ENCODE results near the gene ASB15. TPM values are rescaled to one million over a fixed set of nuclear protein-coding genes. Genes with fewer than 3 reads are reported as not detected.

The ASB15 gene
- total and polyA plus RNA-seq, 8 donors: not detected

DNA sequence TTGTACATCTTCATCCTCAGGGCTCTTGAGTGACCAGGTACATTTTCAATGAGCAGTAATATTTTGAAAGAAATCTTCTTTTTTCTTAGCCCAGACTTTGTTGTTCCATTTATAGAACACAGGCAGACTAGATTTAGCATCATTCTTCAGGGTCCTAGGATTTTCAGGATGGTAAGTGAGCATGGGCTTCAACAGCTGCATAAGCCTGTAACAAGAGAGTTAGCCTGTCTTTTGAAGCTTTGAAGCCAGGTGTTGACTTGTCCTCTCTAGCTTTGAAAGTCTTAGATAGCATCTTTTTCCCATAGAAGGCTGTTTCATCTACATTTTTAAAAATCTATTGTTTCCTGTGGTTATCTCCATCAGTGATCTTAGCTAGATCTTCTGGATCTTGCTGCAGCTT, 39.5 kb upstream of the ASB15 start:
- H3K27ac ChIP-seq: no peak overlapping the region
- TF ChIP-seq EP300 (IDR thresholded peaks at IDR 0.05): no peak
- TF ChIP-seq POLR2A (IDR thresholded peaks at IDR 0.05): no peak
- TF ChIP-seq, protein P1, sequence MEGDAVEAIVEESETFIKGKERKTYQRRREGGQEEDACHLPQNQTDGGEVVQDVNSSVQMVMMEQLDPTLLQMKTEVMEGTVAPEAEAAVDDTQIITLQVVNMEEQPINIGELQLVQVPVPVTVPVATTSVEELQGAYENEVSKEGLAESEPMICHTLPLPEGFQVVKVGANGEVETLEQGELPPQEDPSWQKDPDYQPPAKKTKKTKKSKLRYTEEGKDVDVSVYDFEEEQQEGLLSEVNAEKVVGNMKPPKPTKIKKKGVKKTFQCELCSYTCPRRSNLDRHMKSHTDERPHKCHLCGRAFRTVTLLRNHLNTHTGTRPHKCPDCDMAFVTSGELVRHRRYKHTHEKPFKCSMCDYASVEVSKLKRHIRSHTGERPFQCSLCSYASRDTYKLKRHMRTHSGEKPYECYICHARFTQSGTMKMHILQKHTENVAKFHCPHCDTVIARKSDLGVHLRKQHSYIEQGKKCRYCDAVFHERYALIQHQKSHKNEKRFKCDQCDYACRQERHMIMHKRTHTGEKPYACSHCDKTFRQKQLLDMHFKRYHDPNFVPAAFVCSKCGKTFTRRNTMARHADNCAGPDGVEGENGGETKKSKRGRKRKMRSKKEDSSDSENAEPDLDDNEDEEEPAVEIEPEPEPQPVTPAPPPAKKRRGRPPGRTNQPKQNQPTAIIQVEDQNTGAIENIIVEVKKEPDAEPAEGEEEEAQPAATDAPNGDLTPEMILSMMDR (IDR thresholded peaks at IDR 0.05): no peak
- peaks cover 0 to 4% (median 0%) of the 10 kb centered on the region in 4 donors for H3K4me1 ChIP-seq
- no peaks in the 10 kb centered on the region for H3K9me3 ChIP-seq
- H3K27me3 ChIP-seq: no peaks in the 10 kb centered on the region
- no peak overlapping the region for H3K4me3 ChIP-seq
- intact Hi-C loops (cut with DNase I; ENCODE audit: low total_unique reads): no loop called here
- no peaks in the 10 kb centered on the region for H3K36me3 ChIP-seq
- no peak for DNase-seq

DNA sequence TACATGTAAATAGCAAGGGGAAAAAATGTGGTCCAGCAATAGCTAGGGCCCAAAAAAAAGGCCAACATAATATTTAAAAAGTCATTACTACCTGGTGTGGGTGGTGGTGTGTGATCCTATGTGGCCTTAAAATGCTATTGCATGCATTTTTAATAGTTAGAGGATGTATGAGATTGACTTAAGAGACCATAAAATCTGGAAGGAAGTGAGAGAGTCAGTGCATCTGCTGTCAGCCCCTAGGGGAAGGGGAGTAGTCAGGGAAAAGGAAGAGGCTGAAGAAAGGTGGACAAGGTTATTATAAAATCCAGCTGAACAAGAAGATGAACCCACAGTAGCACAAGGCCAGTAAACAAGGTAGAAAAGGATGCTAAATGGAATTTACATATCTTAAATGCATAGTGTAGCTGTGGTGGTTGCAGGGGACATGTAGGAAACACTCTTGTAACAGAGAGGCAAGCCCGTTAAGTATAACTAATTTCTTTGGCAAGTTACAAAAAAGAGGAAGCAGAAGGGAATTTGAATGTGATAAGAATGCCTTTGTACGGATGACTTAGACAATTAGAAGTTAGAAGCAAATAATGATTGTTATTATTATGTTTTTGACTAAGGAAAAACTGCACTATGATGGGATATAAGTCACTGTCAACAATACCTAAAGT, 32.1 kb upstream of the ASB15 start:
- intact Hi-C loops (cut with DNase I; ENCODE audit: low total_unique reads): no loop called here
- Histone ChIP-seq H3K4me1 (no peaks in the 10 kb centered on the region), H3K4me3 (no peak overlapping the region), H3K27me3 (no peaks in the 10 kb centered on the region), H3K36me3 (no peaks in the 10 kb centered on the region), H3K27ac (no peak overlapping the region), H3K9me3 (no peaks in the 10 kb centered on the region)
- TF ChIP-seq EP300 (IDR thresholded peaks at IDR 0.05) (no peak), POLR2AphosphoS5 (IDR thresholded peaks at IDR 0.05) (no peak), POLR2A (IDR thresholded peaks at IDR 0.05) (no peak)
- TF ChIP-seq, protein P1 (IDR thresholded peaks at IDR 0.05): no peak
- DNase-seq: no peak
- WGBS, 5 donors: 33 to 46% (median 36%) methylated on average over 2 of the region's 2 CpGs

GRCh38 chr7:123570390-123571182, 31.0 kb upstream of the ASB15 start:
- no peak for TF ChIP-seq POLR2A (IDR thresholded peaks at IDR 0.05)
- no peak for TF ChIP-seq POLR2AphosphoS5 (IDR thresholded peaks at IDR 0.05)
- no peak for TF ChIP-seq EP300 (IDR thresholded peaks at IDR 0.05)
- TF ChIP-seq, protein P1 (IDR thresholded peaks at IDR 0.05): no peak
- DNase-seq: no peak
- H3K27ac ChIP-seq: no peak overlapping the region
- H3K4me3 ChIP-seq: no peak overlapping the region
- H3K27me3 ChIP-seq: no peaks in the 10 kb centered on the region
- H3K4me1 ChIP-seq: no peaks in the 10 kb centered on the region
- WGBS, 5 donors: 45 to 59% (median 52%) methylated on average over 4 of the region's 4 CpGs
- no peaks in the 10 kb centered on the region for H3K9me3 ChIP-seq
- H3K36me3 ChIP-seq: no peaks in the 10 kb centered on the region
- intact Hi-C loops (cut with DNase I; ENCODE audit: low total_unique reads): no loop called here

DNA sequence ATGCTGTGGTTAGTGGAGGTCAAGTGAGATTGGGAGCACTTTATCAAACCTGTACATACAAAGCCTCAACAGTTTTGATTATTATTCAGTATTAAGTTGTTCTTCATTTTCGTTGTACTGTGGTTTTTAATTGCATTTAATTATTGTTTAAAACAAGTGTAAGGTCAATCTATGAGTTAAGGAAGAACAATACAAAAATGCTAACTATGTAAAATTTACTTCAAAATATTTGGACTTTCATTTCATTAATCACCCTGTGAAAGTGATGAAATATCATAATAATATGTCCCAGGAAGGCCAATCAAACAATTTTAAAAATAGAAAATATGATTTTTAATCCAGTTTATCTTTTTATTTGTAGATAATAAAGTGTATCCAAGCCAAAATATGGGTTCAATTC, 30.4 kb upstream of the ASB15 start:
- no peak for TF ChIP-seq POLR2A (IDR thresholded peaks at IDR 0.05)
- TF ChIP-seq EP300 (IDR thresholded peaks at IDR 0.05): no peak
- TF ChIP-seq, protein P1 (IDR thresholded peaks at IDR 0.05): no peak
- no peak for TF ChIP-seq POLR2AphosphoS5 (IDR thresholded peaks at IDR 0.05)
- 13 to 46% (median 15%) methylated on average over 1 of the region's 1 CpG for WGBS, 5 donors
- H3K9me3 ChIP-seq: no peaks in the 10 kb centered on the region
- H3K4me3 ChIP-seq: no peak overlapping the region
- no peaks in the 10 kb centered on the region for H3K4me1 ChIP-seq
- H3K27me3 ChIP-seq: no peaks in the 10 kb centered on the region
- no peak for DNase-seq
- intact Hi-C loops (cut with DNase I; ENCODE audit: low total_unique reads): no loop called here
- H3K36me3 ChIP-seq: no peaks in the 10 kb centered on the region
- H3K27ac ChIP-seq: no peak overlapping the region

Measured in stomach (tissue), 9 donors.